HUES6 (cell line): Measurements from ENCODE around the gene PTPN3.

Experiments used
- H3K27ac ChIP-seq: 2 replicates; pipeline ENCODE4 v1.7.0; 2013; ENCODE audit warnings: low read depth, mild to moderate bottlenecking, low read length, inconsistent platforms
- H3K27me3 ChIP-seq: 2 replicates; pipeline ENCODE4 v1.6.1; 2013; ENCODE audit warnings: low read length; ENCODE audit not compliant: control insufficient read depth, insufficient read depth
- H3K36me3 ChIP-seq: 2 replicates; pipeline ENCODE4 v1.6.1; 2013; ENCODE audit warnings: low read length; ENCODE audit not compliant: control insufficient read depth, insufficient read depth
- H3K4me1 ChIP-seq: 2 replicates; pipeline ENCODE4 v1.6.1; 2013; ENCODE audit warnings: low read length; ENCODE audit not compliant: control insufficient read depth, insufficient read depth
- H3K4me3 ChIP-seq: 2 replicates; pipeline ENCODE4 v1.5.1; 2013; ENCODE audit warnings: low read depth, low read length
- H3K9ac ChIP-seq: one replicate; pipeline ENCODE4 v1.6.1; 2013; ENCODE audit warnings: mild to moderate bottlenecking, low read length
- H3K9me3 ChIP-seq: 2 replicates; pipeline ENCODE4 v1.6.1; 2013; ENCODE audit warnings: low read depth, low read length; ENCODE audit not compliant: control insufficient read depth, insufficient read depth

The PTPN3 gene

GRCh38 chr9:109475526-109475925 lies 22.6 kb downstream of the PTPN3 start:
- no peaks in the 10 kb centered on the region for H3K27me3 ChIP-seq

GRCh38 chr9:109474944-109475343 lies 23.2 kb downstream of the PTPN3 start:
- Histone ChIP-seq H3K9ac (no peak overlapping the region), H3K27ac (no peak overlapping the region), H3K27me3 (no peaks in the 10 kb centered on the region), H3K4me1 (peaks cover 10% of the 10 kb centered on the region; the same call in 1 of the 2 replicates), H3K4me3 (no peak overlapping the region), H3K9me3 (no peaks in the 10 kb centered on the region), H3K36me3 (no peaks in the 10 kb centered on the region)

More at GRCh38 chr9:109475526-109475925, 22.6 kb downstream of the PTPN3 start:
- Histone ChIP-seq H3K9ac (no peak overlapping the region), H3K4me1 (peaks cover 10% of the 10 kb centered on the region; the same call in 1 of the 2 replicates), H3K9me3 (no peaks in the 10 kb centered on the region), H3K4me3 (no peak overlapping the region), H3K36me3 (no peaks in the 10 kb centered on the region), H3K27ac (no peak overlapping the region)

- Histone ChIP-seq H3K27ac (no peak overlapping the region), H3K4me1 (peaks cover 10% of the 10 kb centered on the region; the same call in 1 of the 2 replicates), H3K4me3 (no peak overlapping the region), H3K9me3 (no peaks in the 10 kb centered on the region), H3K9ac (no peak overlapping the region), H3K36me3 (no peaks in the 10 kb centered on the region), H3K27me3 (no peaks in the 10 kb centered on the region)
These were observed 23.9 kb downstream of the PTPN3 start for GRCh38 chr9:109474170-109474569.

- H3K27me3 ChIP-seq = no peaks in the 10 kb centered on the region
- no peaks in the 10 kb centered on the region for H3K36me3 ChIP-seq
- H3K4me3 ChIP-seq = no peak overlapping the region
- H3K4me1 ChIP-seq = peaks cover 10% of the 10 kb centered on the region; the same call in 1 of the 2 replicates
- H3K9me3 ChIP-seq = no peaks in the 10 kb centered on the region
- H3K27ac ChIP-seq = no peak overlapping the region
- H3K9ac ChIP-seq = no peak overlapping the region
These were observed 24.8 kb downstream of the PTPN3 start for GRCh38 chr9:109473329-109473728.

GRCh38 chr9:109471475-109472393 lies 26.4 kb downstream of the PTPN3 start:
- Histone ChIP-seq H3K27me3 (no peaks in the 10 kb centered on the region), H3K4me3 (no peak overlapping the region), H3K27ac (no peak overlapping the region), H3K9ac (no peak overlapping the region), H3K9me3 (no peaks in the 10 kb centered on the region), H3K36me3 (no peaks in the 10 kb centered on the region), H3K4me1 (no peaks in the 10 kb centered on the region)

GRCh38 chr9:109469646-109470358 lies 28.3 kb downstream of the PTPN3 start:
- Histone ChIP-seq H3K4me1 (no peaks in the 10 kb centered on the region), H3K4me3 (no peak overlapping the region), H3K36me3 (no peaks in the 10 kb centered on the region), H3K9ac (no peak overlapping the region), H3K27me3 (no peaks in the 10 kb centered on the region), H3K9me3 (no peaks in the 10 kb centered on the region), H3K27ac (no peak overlapping the region)

GRCh38 chr9:109468927-109469326 lies 29.2 kb downstream of the PTPN3 start:
- Histone ChIP-seq H3K27me3 (no peaks in the 10 kb centered on the region), H3K9me3 (no peaks in the 10 kb centered on the region), H3K4me1 (no peaks in the 10 kb centered on the region), H3K4me3 (no peak overlapping the region), H3K36me3 (no peaks in the 10 kb centered on the region), H3K27ac (no peak overlapping the region), H3K9ac (no peak overlapping the region)

GRCh38 chr9:109467936-109468335 lies 30.2 kb downstream of the PTPN3 start:
- H3K4me1 ChIP-seq = no peaks in the 10 kb centered on the region
- H3K9me3 ChIP-seq = no peaks in the 10 kb centered on the region
- H3K4me3 ChIP-seq = no peak overlapping the region
- H3K9ac ChIP-seq = no peak overlapping the region
- no peaks in the 10 kb centered on the region for H3K36me3 ChIP-seq
- no peak overlapping the region for H3K27ac ChIP-seq
- H3K27me3 ChIP-seq = no peaks in the 10 kb centered on the region

GRCh38 chr9:109466623-109467590 lies 31.2 kb downstream of the PTPN3 start:
- Histone ChIP-seq H3K27me3 (no peaks in the 10 kb centered on the region), H3K9ac (no peak overlapping the region), H3K9me3 (no peaks in the 10 kb centered on the region), H3K27ac (no peak overlapping the region), H3K4me3 (no peak overlapping the region), H3K36me3 (no peaks in the 10 kb centered on the region), H3K4me1 (no peaks in the 10 kb centered on the region)

GRCh38 chr9:109463924-109464625 lies 34.0 kb downstream of the PTPN3 start:
- H3K4me3 ChIP-seq = no peak overlapping the region
- no peaks in the 10 kb centered on the region for H3K27me3 ChIP-seq
- H3K36me3 ChIP-seq = no peaks in the 10 kb centered on the region
- H3K9ac ChIP-seq = no peak overlapping the region
- H3K4me1 ChIP-seq = no peaks in the 10 kb centered on the region
- no peaks in the 10 kb centered on the region for H3K9me3 ChIP-seq
- no peak overlapping the region for H3K27ac ChIP-seq
